Kidney (tissue), 14 donors: Measurements from ENCODE around the gene GK. TPM values are rescaled to one million over a fixed set of nuclear protein-coding genes. Genes with fewer than 3 reads are reported as not detected.

Source experiments
- DNase-seq, 5 donors: peaks; one replicate each; pipeline ENCODE4 v3.0.0-alpha.2; 2013 to 2020
- FAIRE-seq: peaks from 2 replicates; lab custom pipeline; 2012; peaks lifted over from hg19 to GRCh38; lab: Jason Lieb, UNC
- H3K27ac ChIP-seq, 2 donors: one replicate each; pipeline ENCODE4 v1.7.0; 2013; ENCODE audit warnings: low read depth in 2 of 2, low read length in 2 of 2, inconsistent platforms in 1 of 2
- H3K27me3 ChIP-seq: one replicate; pipeline ENCODE4 v1.7.1; 2013; ENCODE audit warnings: low read length, inconsistent platforms; ENCODE audit not compliant: control insufficient read depth, insufficient read depth
- H3K36me3 ChIP-seq, 3 donors: one replicate each; pipeline versions ENCODE4 v1.7.0 to v1.7.1; 2013; ENCODE audit warnings: low read length in 3 of 3, control low read depth in 1 of 3, inconsistent platforms in 1 of 3; ENCODE audit not compliant: insufficient read depth in 3 of 3, control insufficient read depth in 2 of 3
- H3K4me1 ChIP-seq, 3 donors: one replicate each; pipeline versions ENCODE4 v1.7.0 to v1.7.1; 2013; ENCODE audit warnings: low read length in 3 of 3, inconsistent platforms in 1 of 3, low read depth in 1 of 3; ENCODE audit not compliant: control insufficient read depth in 2 of 3, insufficient read depth in 2 of 3
- H3K4me3 ChIP-seq, 3 donors: one replicate each; pipeline versions ENCODE4 v1.7.0 to v1.8.1; 2013; ENCODE audit warnings: low read length in 3 of 3, control low read depth in 1 of 3, inconsistent platforms in 1 of 3
- H3K9ac ChIP-seq, 3 donors: one replicate each; pipeline versions ENCODE4 v1.7.0 to v1.7.1; 2013; ENCODE audit warnings: low read length in 3 of 3, control low read depth in 1 of 3, inconsistent platforms in 1 of 3
- H3K9me3 ChIP-seq, 3 donors: one replicate each; pipeline versions ENCODE4 v1.7.0 to v1.7.1; 2013; ENCODE audit warnings: low read length in 3 of 3, control low read depth in 1 of 3, inconsistent platforms in 1 of 3; ENCODE audit not compliant: control insufficient read depth in 2 of 3, insufficient read depth in 1 of 3
- CTCF ChIP-seq: IDR thresholded peaks from 3 replicates; pipeline ENCODE4 v1.5.1; 2012; ENCODE audit warnings: mild to moderate bottlenecking, moderate library complexity, borderline replicate concordance; ENCODE audit not compliant: insufficient read depth; ENCODE audit errors: extremely low read depth
- intact Hi-C: fragments of 100-400 bp; cut with DNase I; formaldehyde crosslinking; loops from one replicate; pipeline ENCODE4 v1.11.1; 2022
- polyA plus RNA-seq: library from polyadenylated mRNA; stranded (reverse); fragments of 350-450 nt; fragmentation: Illumina TruSeq; extraction: RNeasy Lipid Tissue Mini Kit (QIAGEN cat#74804); gene quantifications from one replicate; pipeline ENCODE4 v1.2.3, GENCODE V29; 2014; ENCODE audit warnings: low read depth, low replicate concordance; ENCODE audit not compliant: insufficient read depth
- total RNA-seq: library from RNA; stranded (reverse); fragmentation: NEBNext Ultra II Directional; extraction: Animal tissue kit (Norgen Biotek cat#: 25700); gene quantifications from one replicate; pipeline ENCODE4 v1.2.1, GENCODE V29; 2021
- donor health status: control.
- donor health status: control.
- donor health status: control.
- donor health status: control.
- donor health status: control.
- donor health status: DM: yes; HTN: yes; CAD: no.
- donor health status: Normal renal cell carcinoma (clear cell type).

GK gene
- total and polyA plus RNA-seq, 2 donors from 2014 or later, result 12.5 to 73.8 TPM

- Histone ChIP-seq H3K4me3 (no peak overlapping the region), H3K9ac (no peak overlapping the region), H3K9me3 (no peaks in the 10 kb centered on the region), H3K36me3 (no peaks in the 10 kb centered on the region), H3K27me3 (no peaks in the 10 kb centered on the region), H3K27ac (no peak overlapping the region), H3K4me1 (no peaks in the 10 kb centered on the region)
- FAIRE-seq (no peak), DNase-seq (no peak)
- TF ChIP-seq CTCF, result no peak
- intact Hi-C loops, result no loop called here
Observed at GRCh38 chrX:30733852-30734660, 80.8 kb downstream of the GK start.

GRCh38 chrX:30734782-30735181, 81.6 kb downstream of the GK start:
- H3K9me3 ChIP-seq, result no peaks in the 10 kb centered on the region
- H3K27me3 ChIP-seq, result no peaks in the 10 kb centered on the region
- H3K9ac ChIP-seq, result no peak overlapping the region
- H3K27ac ChIP-seq, result no peak overlapping the region
- H3K4me3 ChIP-seq, result no peak overlapping the region
- no peaks in the 10 kb centered on the region for H3K36me3 ChIP-seq
- no peak for TF ChIP-seq CTCF
- no peaks in the 10 kb centered on the region for H3K4me1 ChIP-seq
- intact Hi-C loops, result no loop called here
- DNase-seq (no peak), FAIRE-seq (no peak)

- H3K4me1 ChIP-seq, result no peaks in the 10 kb centered on the region
- FAIRE-seq (no peak), DNase-seq (peak in 4 of 5 donors; percentile 43 to 69 (median 54))
- H3K27ac ChIP-seq, result no peak overlapping the region
- H3K9ac ChIP-seq, result no peak overlapping the region
- H3K36me3 ChIP-seq, result no peaks in the 10 kb centered on the region
- peak; percentile 43 for TF ChIP-seq CTCF
- H3K4me3 ChIP-seq, result no peak overlapping the region
- no peaks in the 10 kb centered on the region for H3K27me3 ChIP-seq
- no peaks in the 10 kb centered on the region for H3K9me3 ChIP-seq
- intact Hi-C loops, result no loop called here
Observed at GRCh38 chrX:30735839-30736238, 82.6 kb downstream of the GK start.
